IMR-90 (cell line): Measurements from ENCODE around the gene UQCRQ. TPM values are rescaled to one million over a fixed set of nuclear protein-coding genes. Genes with fewer than 3 reads are reported as not detected.

Experiments
- ATAC-seq: fragments of 200-7000 bp; cut with Tn5 transposase; 2 replicates; pipeline ENCODE4 v1.9.1; 2020; ENCODE audit warnings: low read depth, mild to moderate bottlenecking, moderate library complexity
- BruUV-seq: library from RNA; stranded (reverse); fragments of 400-500 nt; replicated peaks from 2 replicates; lab custom pipeline; 2021; lab: Mats Ljungman, UMichigan
- CTCF ChIA-PET: fragments of 300-600 bp; formaldehyde crosslinking; extraction: SDS; loops from one replicate; lab custom pipeline; 2021; ENCODE audit warnings: antibody characterized with exemption; lab: Yijun Ruan, JAX
- POLR2A ChIA-PET: fragments of 300-600 bp; sonication (Branson Sonifier 250); formaldehyde crosslinking; loops from one replicate; lab custom pipeline; 2022; ENCODE audit warnings: antibody characterized with exemption; ENCODE audit not compliant: unreplicated experiment; lab: Charles Lee
- DNase-seq: peaks from one replicate; pipeline ENCODE4 v3.0.0; 2013
- H2AFZ ChIP-seq: replicated peaks from 2 replicates; pipeline ENCODE3; 2013; ENCODE audit warnings: low read length, mild to moderate bottlenecking; ENCODE audit not compliant: poor library complexity
- H2AK5ac ChIP-seq: 2 replicates; pipeline ENCODE4 v1.6.1; 2013; ENCODE audit warnings: low read depth, low read length, inconsistent platforms
- H2AK9ac ChIP-seq: replicated peaks from 2 replicates; pipeline ENCODE3; 2013; ENCODE audit warnings: mild to moderate bottlenecking, low read depth, low read length, moderate library complexity; ENCODE audit not compliant: poor library complexity
- H2BK120ac ChIP-seq: 2 replicates; pipeline ENCODE4 v1.6.1; 2013; ENCODE audit warnings: low read depth, low read length, inconsistent platforms
- H2BK15ac ChIP-seq: 3 replicates; pipeline ENCODE4 v1.6.1; 2013; ENCODE audit warnings: low read depth, low read length, inconsistent platforms
- H2BK20ac ChIP-seq: 2 replicates; pipeline ENCODE4 v1.6.1; 2013; ENCODE audit warnings: low read depth, mild to moderate bottlenecking, inconsistent platforms, low read length, moderate library complexity
- H2BK5ac ChIP-seq: 2 replicates; pipeline ENCODE4 v1.6.1; 2013; ENCODE audit warnings: mild to moderate bottlenecking, low read depth, low read length, inconsistent platforms; ENCODE audit not compliant: poor library complexity, severe bottlenecking
- H3K14ac ChIP-seq: replicated peaks from 2 replicates; pipeline ENCODE4 v1.6.1; 2013; ENCODE audit warnings: low read depth, low read length, inconsistent platforms
- H3K18ac ChIP-seq: 2 replicates; pipeline ENCODE4 v1.6.1; 2013; ENCODE audit warnings: low read depth, low read length, control low read depth
- H3K23ac ChIP-seq: 2 replicates; pipeline ENCODE4 v1.6.1; 2013; ENCODE audit warnings: low read depth, low read length, inconsistent platforms
- H3K27ac ChIP-seq: 2 replicates; pipeline ENCODE4 v1.5.1; 2013; ENCODE audit warnings: mild to moderate bottlenecking, control low read depth, low read length; ENCODE audit not compliant: insufficient read depth
- H3K27me3 ChIP-seq: 2 replicates; pipeline ENCODE4 v1.6.1; 2013; ENCODE audit warnings: low read length; ENCODE audit not compliant: control insufficient read depth, insufficient read depth
- H3K36me3 ChIP-seq: 2 replicates; pipeline ENCODE4 v1.6.1; 2013; ENCODE audit warnings: low read length, mixed read lengths; ENCODE audit not compliant: control insufficient read depth, insufficient read depth
- H3K4ac ChIP-seq: 2 replicates; pipeline ENCODE4 v1.6.1; 2013; ENCODE audit warnings: low read depth, low read length, inconsistent platforms
- H3K4me1 ChIP-seq: 2 replicates; pipeline ENCODE4 v1.6.1; 2013; ENCODE audit warnings: low read length, mixed read lengths; ENCODE audit not compliant: control insufficient read depth, insufficient read depth
- H3K4me2 ChIP-seq: 2 replicates; pipeline ENCODE4 v1.6.1; 2013; ENCODE audit warnings: low read depth, mild to moderate bottlenecking, control low read depth, low read length, moderate library complexity
- H3K4me3 ChIP-seq: 2 replicates; pipeline ENCODE4 v1.5.1; 2013; ENCODE audit warnings: low read depth, mild to moderate bottlenecking, control low read depth, low read length, moderate library complexity; ENCODE audit not compliant: insufficient read depth
- H3K56ac ChIP-seq: 2 replicates; pipeline ENCODE4 v1.6.1; 2013; ENCODE audit warnings: low read length, inconsistent platforms; ENCODE audit not compliant: insufficient read depth; ENCODE audit errors: extremely low read depth
- H3K79me1 ChIP-seq, 2 experiments: 2 replicates each; pipeline ENCODE4 v1.6.1; 2013; ENCODE audit warnings: low read length in 2 of 2, inconsistent platforms in 1 of 2, low read depth in 1 of 2
- H3K9ac ChIP-seq: 2 replicates; pipeline ENCODE4 v1.6.1; 2013; ENCODE audit warnings: low read depth, low read length, control low read depth
- H3K9me1 ChIP-seq: 2 replicates; pipeline ENCODE4 v1.6.1; 2013; ENCODE audit warnings: low read length, inconsistent platforms; ENCODE audit not compliant: insufficient read depth
- H3K9me3 ChIP-seq: 2 replicates; pipeline ENCODE4 v1.6.1; 2013; ENCODE audit warnings: low read length; ENCODE audit not compliant: control insufficient read depth, insufficient read depth
- H4K20me1 ChIP-seq: 2 replicates; pipeline ENCODE4 v1.6.1; 2013; ENCODE audit warnings: low read length, inconsistent platforms; ENCODE audit not compliant: insufficient read depth
- H4K5ac ChIP-seq: 2 replicates; pipeline ENCODE4 v1.6.1; 2013; ENCODE audit warnings: mild to moderate bottlenecking, low read depth, low read length, control low read depth
- H4K8ac ChIP-seq, 2 experiments: 2 replicates each; pipeline ENCODE4 v1.6.1; 2013; ENCODE audit warnings: low read depth in 2 of 2, low read length in 2 of 2, control low read depth in 1 of 2, inconsistent platforms in 1 of 2
- H4K91ac ChIP-seq: 2 replicates; pipeline ENCODE4 v1.6.1; 2013; ENCODE audit warnings: low read depth, low read length, inconsistent platforms; ENCODE audit not compliant: insufficient read depth
- BHLHE40 ChIP-seq: fragments of 150-350 bp; IDR thresholded peaks from 2 replicates; pipeline ENCODE4 v1.6.1; 2016; ENCODE audit warnings: mild to moderate bottlenecking, low read depth, low read length
- CHD1 ChIP-seq: IDR thresholded peaks from 2 replicates; pipeline ENCODE4 v1.6.1; 2012; ENCODE audit warnings: low read depth, low read length, improper control_type of control experiment
- CTCF ChIP-seq: conservative IDR thresholded peaks from 2 replicates; pipeline ENCODE4 v1.5.1; 2012; ENCODE audit warnings: mild to moderate bottlenecking, low read depth, low read length, improper control_type of control experiment
- ELK1 ChIP-seq: fragments of 150-350 bp; IDR thresholded peaks from 2 replicates; pipeline ENCODE4 v1.6.1; 2016; ENCODE audit warnings: low read depth, mild to moderate bottlenecking, low read length, moderate library complexity, borderline replicate concordance
- FOS ChIP-seq: fragments of 150-350 bp; IDR thresholded peaks from 2 replicates; pipeline ENCODE4 v1.6.1; 2016; ENCODE audit warnings: low read depth, low read length
- MAFK ChIP-seq: IDR thresholded peaks from 2 replicates; pipeline ENCODE4 v1.6.1; 2012; ENCODE audit warnings: low read depth, low read length, improper control_type of control experiment
- MXI1 ChIP-seq: IDR thresholded peaks from 2 replicates; pipeline ENCODE4 v1.6.1; 2012; ENCODE audit warnings: low read depth, mild to moderate bottlenecking, low read length, moderate library complexity, borderline replicate concordance
- NFE2L2 ChIP-seq: fragments of 150-350 bp; IDR thresholded peaks from 2 replicates; pipeline ENCODE4 v1.6.1; 2016; ENCODE audit warnings: low read depth, mild to moderate bottlenecking, low read length
- POLR2A ChIP-seq: IDR thresholded peaks from 2 replicates; pipeline ENCODE4 v1.6.1; 2012; ENCODE audit warnings: mild to moderate bottlenecking, low read depth, low read length
- RAD21 ChIP-seq: IDR thresholded peaks from 2 replicates; pipeline ENCODE4 v1.6.1; 2012; ENCODE audit warnings: low read length, improper control_type of control experiment
- RCOR1 ChIP-seq: IDR thresholded peaks from 2 replicates; pipeline ENCODE4 v1.6.1; 2012; ENCODE audit warnings: mild to moderate bottlenecking, low read length, improper control_type of control experiment; ENCODE audit not compliant: insufficient replicate concordance
- RFX5 ChIP-seq: IDR thresholded peaks from 2 replicates; pipeline ENCODE4 v1.8.0; 2012; ENCODE audit warnings: low read depth, mild to moderate bottlenecking, low read length, moderate library complexity
- SMC3 ChIP-seq: fragments of 150-350 bp; IDR thresholded peaks from 2 replicates; pipeline ENCODE4 v1.6.1; 2016; ENCODE audit warnings: low read depth, mild to moderate bottlenecking, antibody characterized with exemption, low read length, moderate library complexity
- USF2 ChIP-seq: fragments of 150-350 bp; IDR thresholded peaks from 2 replicates; pipeline ENCODE4 v1.6.1; 2017; ENCODE audit warnings: mild to moderate bottlenecking, antibody characterized with exemption, low read length, low read depth
- WGBS, 2 experiments: methylation state at CpG; one replicate each; pipeline versions ENCODE4 v1.1.5 to v1.1.7; 2013; ENCODE audit warnings: missing lambda C conversion rate in 2 of 2; ENCODE audit not compliant: insufficient read length in 1 of 2; ENCODE audit errors: extremely low coverage in 2 of 2; 5-methylcytosine and 5-hydroxymethylcytosine counted together
- dilution Hi-C: fragments of 300-500 bp; cut with HindIII; formaldehyde crosslinking; loops from one replicate; pipeline ENCODE4 v1.14.3; 2018; ENCODE audit warnings: low sequenced_read_pairs; ENCODE audit not compliant: unreplicated experiment
- in situ Hi-C: fragments of 300-500 bp; cut with MboI; formaldehyde crosslinking; loops from 3 replicates; pipeline ENCODE4 v1.14.3; 2019; ENCODE audit warnings: low sequenced_read_pairs, inconsistent platforms, mixed read lengths
- intact Hi-C: fragments of 100-400 bp; cut with micrococcal nuclease; formaldehyde crosslinking; loops from 2 replicates; pipeline ENCODE4 v1.10.0; 2022
- polyA plus RNA-seq, 3 experiments: library from polyadenylated mRNA; depleted of rRNA; stranded (reverse); fragments of >200 nt; gene quantifications; 2 replicates each; pipeline ENCODE4 v1.2.3, GENCODE V29; 2012; ENCODE audit warnings: low replicate concordance in 1 of 3
- total RNA-seq: library from RNA; depleted of rRNA; stranded (reverse); fragments of >200 nt; gene quantifications from 2 replicates; pipeline ENCODE4 v1.2.3, GENCODE V29; 2012

UQCRQ gene
- total and polyA plus RNA-seq, 2 of the 4 experiments (the other 2 are of a cell fraction), result 73.7 to 292 TPM

- DNase-seq (no peak), ATAC-seq (no peak)
- no peak overlapping the region for H2BK120ac ChIP-seq
- H3K9me1 ChIP-seq, result no peaks in the 10 kb centered on the region
- peaks cover 0 to 10% of the 10 kb centered on the region in 2 experiments; a peak in 2 of 4 replicates for H3K79me1 ChIP-seq
- dilution Hi-C loops (no loop called here), intact Hi-C loops (loop anchor here (5.0 kb wide), 3 partner anchors 161 to 316 kb away; no protein-coding TSS in a partner anchor), in situ Hi-C loops (no loop called here)
- no peak overlapping the region for H3K4me3 ChIP-seq
- H3K36me3 ChIP-seq, result peaks cover 6% of the 10 kb centered on the region; the same call in 1 of the 2 replicates
- 0 out of 2 replicates have a peak overlapping the region, but pooled peaks have one; percentile 21 for H2AK5ac ChIP-seq
- H3K27ac ChIP-seq, result no peak overlapping the region
- no peaks in the 10 kb centered on the region for H4K20me1 ChIP-seq
- no peak overlapping the region for H3K9ac ChIP-seq
- whole genome bisulfite sequencing, 2 experiments, result 62% methylated on average over 25 of the region's 68 CpGs; no CpG with 5 or more reads in 1 of the 2 experiments
- no peak overlapping the region for H2BK5ac ChIP-seq
- H3K18ac ChIP-seq, result no peak overlapping the region
- peaks cover 10% of the 10 kb centered on the region; the same call in 1 of the 2 replicates for H3K4me1 ChIP-seq
- no peak overlapping the region for H2AK9ac ChIP-seq
- H3K56ac ChIP-seq, result no peak overlapping the region
- no peaks in the 10 kb centered on the region for H3K9me3 ChIP-seq
- H3K4me2 ChIP-seq, result no peak overlapping the region
- H2BK20ac ChIP-seq, result no peak overlapping the region
- H4K8ac ChIP-seq, result no peak overlapping the region
- H2BK15ac ChIP-seq, result no peak overlapping the region
- H3K14ac ChIP-seq, result no peak overlapping the region
- no TSS peak for BruUV-seq
- H4K5ac ChIP-seq, result no peak overlapping the region
- H3K27me3 ChIP-seq, result no peaks in the 10 kb centered on the region
- H4K91ac ChIP-seq, result no peak overlapping the region
- ChIA-PET CTCF (interaction anchor here (0.5 to 0.6 kb wide), 2 partner anchors 198 to 725 kb away, joined by 3 to 4 read pairs; no protein-coding TSS in a partner anchor), POLR2A (no interaction called here)
- H3K23ac ChIP-seq, result no peak overlapping the region
- peak overlapping the region; percentile 4; the same call in 1 of the 2 replicates for H3K4ac ChIP-seq
- no peak overlapping the region for H2AFZ ChIP-seq
- TF ChIP-seq MXI1, result no peak
- TF ChIP-seq CHD1, result no peak
- no peak for TF ChIP-seq FOS
- no peak for TF ChIP-seq MAFK
- no peak for TF ChIP-seq CTCF
- TF ChIP-seq SMC3, result no peak
- TF ChIP-seq BHLHE40, result no peak
- TF ChIP-seq ELK1, result no peak
- TF ChIP-seq USF2, result no peak
- no peak for TF ChIP-seq RFX5
- TF ChIP-seq POLR2A, result no peak
- TF ChIP-seq RAD21, result no peak
- no peak for TF ChIP-seq NFE2L2
- TF ChIP-seq RCOR1, result no peak
These were observed 43.6 kb upstream of the UQCRQ start for GRCh38 chr5:132822650-132823480.
